GM11168 (cell line): ENCODE measurements around the gene XBP1.
"Not testable (repeated sequence)": the region's sequence is repeated elsewhere in the genome, so short reads cannot be mapped to it uniquely, and the experiment has no call there.

Source experiments
- in situ Hi-C: fragments of 300-500 bp; cut with MboI; formaldehyde crosslinking; loops from one replicate; pipeline ENCODE4 v1.12.0; 2022; ENCODE audit warnings: low sequenced_read_pairs; ENCODE audit not compliant: unreplicated experiment

The XBP1 gene

GRCh38 chr22:28795071-28795693 lies 5.2 kb downstream of the XBP1 start:
- in situ Hi-C loops: no loop called here

- in situ Hi-C loops: no loop called here
These were observed 6.3 kb downstream of the XBP1 start for GRCh38 chr22:28793976-28794584.

DNA sequence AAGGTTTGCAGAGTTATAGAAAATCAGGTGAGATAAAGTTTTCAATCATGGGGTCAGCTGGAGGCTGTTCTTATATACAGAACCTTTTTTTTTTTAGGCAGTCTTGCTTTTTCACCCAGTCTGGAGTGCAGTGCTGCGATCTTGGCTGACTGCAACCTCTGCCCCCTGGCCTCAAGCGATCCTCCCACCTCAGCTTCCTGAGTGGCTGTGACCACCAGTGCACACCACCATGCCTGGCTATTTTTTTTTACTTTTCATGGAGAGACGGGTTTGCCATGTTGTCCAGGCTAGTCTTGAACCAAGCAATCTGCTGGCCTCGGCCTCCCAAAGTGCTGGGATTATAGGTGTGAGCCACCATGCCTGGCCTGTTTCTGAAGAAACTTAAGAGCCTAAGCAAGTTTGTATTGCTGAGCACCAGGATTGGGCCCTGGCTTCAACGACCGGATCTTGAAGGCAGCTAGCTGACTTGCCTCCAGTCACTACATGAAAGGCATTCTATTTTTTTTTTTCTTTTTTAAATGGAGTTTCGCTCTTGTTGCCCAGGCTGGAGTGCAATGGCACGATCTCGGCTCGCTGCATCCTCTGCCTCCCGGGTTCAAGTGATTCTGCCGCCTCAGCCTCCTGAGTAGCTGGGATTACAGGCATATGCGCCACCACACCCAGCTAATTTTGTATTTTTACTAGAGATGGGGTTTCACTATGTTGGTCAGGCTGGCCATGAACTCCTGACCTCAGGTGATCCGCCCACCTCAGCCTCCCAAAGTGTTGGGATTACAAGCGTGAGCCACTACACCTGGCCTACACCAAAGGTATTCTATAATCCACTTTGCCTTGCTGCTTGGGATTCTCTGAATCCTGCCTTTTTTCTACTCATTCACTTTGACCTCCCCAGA lies 7.6 kb downstream of the XBP1 start:
- in situ Hi-C loops: no loop called here

GRCh38 chr22:28791841-28792490 lies 8.4 kb downstream of the XBP1 start:
- in situ Hi-C loops: no loop called here

- in situ Hi-C loops: no loop called here
These were observed 9.2 kb downstream of the XBP1 start for GRCh38 chr22:28791124-28791523.

GRCh38 chr22:28788601-28789000 lies 11.8 kb downstream of the XBP1 start:
- in situ Hi-C loops: loop anchor here (10.0 kb wide), 1 partner anchor 46 kb away; no protein-coding TSS in a partner anchor

DNA sequence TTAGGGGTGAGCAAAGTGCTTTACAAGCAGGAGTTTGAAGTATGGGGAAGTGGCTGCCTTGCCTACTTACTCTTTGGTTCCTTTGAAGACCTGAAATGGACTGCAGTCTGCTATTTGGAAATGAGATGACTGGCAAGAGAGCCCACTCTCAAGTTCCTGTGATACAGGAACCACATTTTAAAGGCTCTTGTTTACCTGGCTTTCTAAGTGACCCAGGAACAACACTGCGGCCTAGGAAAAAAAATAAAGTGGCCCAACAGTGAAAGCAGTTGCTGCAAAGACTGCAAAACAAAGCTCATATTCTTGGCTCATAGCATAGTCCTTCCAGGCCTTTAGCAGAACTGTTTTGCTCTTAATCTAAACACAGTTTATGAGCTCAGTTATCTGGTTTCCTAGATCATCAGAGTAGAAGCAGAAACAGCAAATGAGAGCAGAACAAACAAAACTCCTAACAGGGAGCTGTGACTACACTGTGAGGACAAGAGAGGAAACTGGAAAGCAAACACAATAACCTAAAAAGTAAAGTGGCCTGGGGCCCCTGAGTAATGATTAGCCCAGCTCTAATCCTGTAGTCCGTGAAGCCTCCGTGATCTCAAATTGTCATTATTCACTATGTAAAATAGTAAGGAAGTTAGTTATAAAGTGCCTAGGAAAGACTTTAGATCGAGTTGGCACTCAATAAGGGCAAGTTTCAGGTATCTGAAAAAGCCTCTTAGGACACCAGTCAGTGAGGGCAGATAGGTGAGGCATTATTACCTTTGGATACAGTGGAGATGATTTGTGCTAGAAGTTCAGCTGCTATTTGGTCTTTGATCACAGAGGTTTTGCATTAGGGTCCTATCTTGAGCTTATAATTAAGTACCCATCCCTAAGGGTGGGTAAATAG lies 16.3 kb downstream of the XBP1 start:
- in situ Hi-C loops: loop anchor here (5.0 to 10.0 kb wide), 2 partner anchors 37 to 51 kb away; no protein-coding TSS in a partner anchor

GRCh38 chr22:28780296-28780695 lies 20.1 kb downstream of the XBP1 start:
- in situ Hi-C loops: loop anchor here (5.0 to 10.0 kb wide), 2 partner anchors 33 to 55 kb away; no protein-coding TSS in a partner anchor

DNA sequence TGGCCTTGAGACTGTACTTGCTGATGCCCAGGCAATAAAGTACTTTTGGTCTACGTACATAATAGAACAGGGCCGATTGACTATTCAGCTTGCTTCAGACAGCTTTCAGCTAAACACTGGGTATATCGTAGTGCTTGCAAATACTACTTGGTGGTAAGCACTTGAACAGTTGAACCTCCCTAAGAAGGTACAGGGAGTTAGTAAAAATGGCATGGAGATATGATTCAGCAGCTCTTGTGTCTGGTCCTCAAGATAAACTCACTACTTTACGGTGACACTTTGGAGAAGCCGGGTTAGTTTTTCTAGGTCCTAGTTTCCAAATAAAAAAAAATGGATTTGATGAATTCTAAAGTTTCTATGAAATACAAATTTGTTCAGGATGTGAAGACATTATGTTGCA lies 20.5 kb downstream of the XBP1 start:
- in situ Hi-C loops: loop anchor here (5.0 to 10.0 kb wide), 2 partner anchors 33 to 55 kb away; no protein-coding TSS in a partner anchor

- in situ Hi-C loops: no loop called here
These were observed 26.0 kb downstream of the XBP1 start for GRCh38 chr22:28774378-28774777.

- in situ Hi-C loops: no loop called here
These were observed 26.9 kb downstream of the XBP1 start for GRCh38 chr22:28773461-28773867.

- in situ Hi-C loops: no loop called here
These were observed 27.5 kb downstream of the XBP1 start, which contains the start of gene CCDC117 for GRCh38 chr22:28772633-28773460. Gene CCDC117 (plus strand): TSS chr22:28772695. CDS start chr22:28772850, 155 bp downstream.

GRCh38 chr22:28771195-28771791 lies 29.1 kb downstream of the XBP1 start:
- in situ Hi-C loops: no loop called here

DNA sequence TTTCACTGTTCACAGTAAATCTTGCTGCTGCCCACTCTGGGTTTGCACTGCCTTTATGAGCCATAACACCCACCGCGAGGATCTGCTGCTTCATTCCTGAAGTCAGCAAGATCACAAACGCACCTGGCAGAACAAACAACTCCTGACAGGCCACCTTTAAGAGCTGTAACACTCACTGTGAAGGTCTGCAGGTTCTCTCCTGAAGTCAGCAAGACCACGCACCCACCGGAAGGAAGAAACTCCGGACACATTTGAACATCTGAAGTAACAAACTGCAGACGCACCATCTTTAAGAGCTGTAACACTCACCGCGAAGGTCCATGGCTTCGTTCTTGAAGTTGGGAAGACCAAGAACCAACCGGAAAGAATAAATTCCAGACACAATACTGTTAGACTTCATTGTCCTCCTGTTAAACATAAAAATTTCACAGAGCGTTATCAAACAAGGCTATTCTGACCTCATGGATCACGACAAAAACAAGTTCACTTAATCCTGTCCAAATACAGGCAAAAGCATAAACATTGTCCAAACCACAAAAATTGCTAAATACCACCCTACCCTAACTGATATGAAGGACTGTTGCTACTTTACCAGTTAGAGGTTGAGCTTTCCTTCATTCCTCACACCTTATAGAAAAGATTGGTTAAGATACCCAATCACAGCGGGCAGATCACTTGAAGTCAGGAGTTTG lies 30.8 kb downstream of the XBP1 start:
- in situ Hi-C loops: no loop called here

DNA sequence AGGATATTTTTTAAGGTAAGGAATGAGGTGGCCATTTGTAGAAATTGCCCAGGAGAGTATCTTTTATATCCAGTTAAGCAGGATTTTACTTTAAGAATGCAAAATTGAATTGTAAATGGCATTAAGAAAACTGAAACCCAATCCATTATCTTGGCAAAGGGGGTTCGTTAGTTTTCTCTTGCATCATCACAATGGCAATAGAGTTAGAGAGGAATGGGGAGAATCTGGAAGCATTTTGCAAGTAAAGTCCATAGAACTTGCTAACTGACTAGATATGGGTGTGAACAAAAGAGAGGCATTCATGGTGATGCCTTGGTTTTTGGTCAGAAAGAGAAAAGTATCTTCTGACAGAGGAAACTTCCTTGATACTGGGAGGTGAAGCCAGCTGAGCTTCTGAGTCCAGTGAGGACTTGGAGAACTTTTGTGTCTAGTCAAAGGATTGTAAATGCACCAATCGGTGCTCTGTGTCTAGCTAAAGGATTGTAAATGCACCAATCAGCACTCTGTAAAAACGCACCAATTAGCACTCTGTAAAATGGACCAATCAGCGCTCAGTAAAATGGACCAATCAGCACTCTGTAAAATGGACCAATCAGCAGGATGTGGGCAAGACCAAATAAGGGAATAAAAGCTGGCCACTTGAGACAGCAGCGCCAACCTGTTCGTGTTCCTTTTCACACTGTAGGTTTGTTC lies 31.5 kb downstream of the XBP1 start:
- in situ Hi-C loops: no loop called here

- in situ Hi-C loops: no loop called here
These were observed 33.7 kb downstream of the XBP1 start for GRCh38 chr22:28766628-28767027.

DNA sequence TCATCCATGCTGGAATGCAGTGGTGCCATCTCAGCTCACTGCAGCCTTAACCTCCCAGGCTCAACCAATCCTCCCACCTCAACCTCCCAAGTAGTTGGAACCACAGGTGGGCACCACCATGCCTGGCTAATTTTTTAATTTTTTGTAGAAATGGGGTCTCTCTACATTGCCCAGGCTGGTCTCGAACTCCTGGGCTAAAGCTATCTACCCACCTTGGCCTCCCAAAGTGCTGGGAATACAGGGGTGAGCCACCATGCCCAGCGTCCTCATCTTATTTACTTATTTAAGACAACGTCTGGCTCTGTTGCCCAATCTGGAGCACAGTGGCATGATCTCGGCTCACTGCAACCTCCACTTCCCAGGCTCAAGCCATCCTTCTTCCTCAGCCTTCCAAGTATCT lies 38.4 kb downstream of the XBP1 start:
- in situ Hi-C loops: not testable (repeated sequence)
